GM12878 (cell line): ENCODE measurements around the gene HSP90AB1. TPM values are rescaled to one million over a fixed set of nuclear protein-coding genes. Genes with fewer than 3 reads are reported as not detected.
A peak's percentile ranks its signal among the peaks of the same experiment; 100 is the strongest.

Experiments
- ATAC-seq: fragments of 200-7000 bp; cut with Tn5 transposase; 3 replicates; pipeline ENCODE4 v1.9.1; 2020; ENCODE audit warnings: mild to moderate bottlenecking, moderate library complexity
- BruUV-seq: library from RNA; stranded (reverse); fragments of 400-500 nt; replicated peaks from 2 replicates; lab custom pipeline; 2021; lab: Mats Ljungman, UMichigan
- CTCF ChIA-PET: fragments of 300-600 bp; sonication (Branson Sonifier 250); formaldehyde crosslinking; extraction: SDS; loops from one replicate; lab custom pipeline; 2021; ENCODE audit warnings: inconsistent platforms; lab: Yijun Ruan, JAX
- POLR2A ChIA-PET: fragments of 350-600 bp; formaldehyde crosslinking; extraction: SDS; loops from one replicate; lab custom pipeline; 2021; ENCODE audit warnings: inconsistent platforms; lab: Charles Lee
- RAD21 ChIA-PET: fragments of 300-600 bp; sonication (Branson Sonifier 250); formaldehyde crosslinking; loops from one replicate; lab custom pipeline; 2023; ENCODE audit warnings: antibody characterized with exemption; ENCODE audit not compliant: unreplicated experiment; lab: Charles Lee
- SMC1A ChIA-PET: fragments of 300-600 bp; sonication (Branson Sonifier 250); formaldehyde crosslinking; loops from one replicate; lab custom pipeline; 2023; ENCODE audit not compliant: unreplicated experiment, uncharacterized antibody; lab: Charles Lee
- DNase-seq: peaks from one replicate; pipeline ENCODE4 v3.0.0-alpha.2; 2011; ENCODE audit warnings: low read depth, low spot score
- FAIRE-seq: peaks from 3 replicates; lab custom pipeline; 2011; peaks lifted over from hg19 to GRCh38; lab: Jason Lieb, UNC
- H2AFZ ChIP-seq: 2 replicates; pipeline ENCODE4 v1.6.0; 2011; ENCODE audit warnings: low read depth, low read length, control low read depth; ENCODE audit not compliant: control insufficient read depth
- H3K27ac ChIP-seq: 2 replicates; pipeline ENCODE4 v1.5.1; 2011; ENCODE audit warnings: control low read depth; ENCODE audit not compliant: control insufficient read depth, insufficient read depth
- H3K27me3 ChIP-seq, 2 experiments: replicated peaks in 1 of 2; 2 replicates each; pipeline versions ENCODE4 v1.6.0 to v1.6.1; 2011; ENCODE audit warnings: low read length in 1 of 2; ENCODE audit not compliant: control insufficient read depth in 2 of 2, insufficient read depth in 2 of 2
- H3K36me3 ChIP-seq, 2 experiments: 2 replicates each; pipeline ENCODE4 v1.5.1; 2011; ENCODE audit warnings: low read length in 1 of 2; ENCODE audit not compliant: control insufficient read depth in 2 of 2, insufficient read depth in 2 of 2
- H3K4me1 ChIP-seq: 2 replicates; pipeline ENCODE4 v1.6.1; 2011; ENCODE audit warnings: mild to moderate bottlenecking, low read length, moderate library complexity, mixed read lengths; ENCODE audit not compliant: control insufficient read depth, insufficient read depth
- H3K4me2 ChIP-seq: 2 replicates; pipeline ENCODE4 v1.6.0; 2011; ENCODE audit warnings: control low read depth; ENCODE audit not compliant: control insufficient read depth, insufficient read depth
- H3K4me3 ChIP-seq: fragments of 200-600 bp; sonication (generic); 2 replicates; pipeline ENCODE4 v1.5.1; 2016
- H3K79me2 ChIP-seq: 2 replicates; pipeline ENCODE4 v1.6.0; 2011; ENCODE audit warnings: low read length; ENCODE audit not compliant: control insufficient read depth, insufficient read depth
- H3K9ac ChIP-seq: 2 replicates; pipeline ENCODE4 v1.8.0; 2011; ENCODE audit warnings: low read length, control low read depth, mixed read lengths; ENCODE audit not compliant: control insufficient read depth, insufficient read depth
- H3K9me3 ChIP-seq: replicated peaks from 3 replicates; pipeline ENCODE4 v1.5.1; 2011; ENCODE audit warnings: mild to moderate bottlenecking, low read length; ENCODE audit not compliant: control insufficient read depth, insufficient read depth
- H4K20me1 ChIP-seq: 2 replicates; pipeline ENCODE4 v1.6.0; 2011; ENCODE audit not compliant: control insufficient read depth, insufficient read depth
- ASH2L ChIP-seq: fragments of 300-600, 200-600 bp; sonication (generic); IDR thresholded peaks from 2 replicates; pipeline ENCODE4 v1.6.1; 2017; ENCODE audit warnings: low read depth, mild to moderate bottlenecking, borderline replicate concordance
- CHD4 ChIP-seq: fragments of 200-600 bp; sonication (generic); IDR thresholded peaks from 2 replicates; pipeline ENCODE4 v1.6.1; 2016; ENCODE audit warnings: mild to moderate bottlenecking
- GATAD2B ChIP-seq: fragments of 450-650 bp; conservative IDR thresholded peaks from 2 replicates; pipeline ENCODE4 v1.6.1; 2017; ENCODE audit warnings: low read depth, mild to moderate bottlenecking, moderate library complexity
- HDGF ChIP-seq: fragments of 450-650 bp; IDR thresholded peaks from 2 replicates; pipeline ENCODE4 v1.6.1; 2016; ENCODE audit warnings: antibody characterized with exemption
- JUNB ChIP-seq: IDR thresholded peaks from 2 replicates; pipeline ENCODE4 v1.6.1; 2016; ENCODE audit warnings: antibody characterized with exemption, mild to moderate bottlenecking
- JUND ChIP-seq: IDR thresholded peaks from 2 replicates; pipeline ENCODE4 v1.6.1; 2012; ENCODE audit warnings: low read depth, mild to moderate bottlenecking, low read length, improper control_type of control experiment, moderate library complexity
- MTA2 ChIP-seq: fragments of 450-650 bp; IDR thresholded peaks from 2 replicates; pipeline ENCODE4 v1.6.1; 2016; ENCODE audit warnings: low read depth, mild to moderate bottlenecking, moderate library complexity
- NFYB ChIP-seq: IDR thresholded peaks from 2 replicates; pipeline ENCODE4 v1.6.1; 2011; ENCODE audit warnings: low read depth, mild to moderate bottlenecking, low read length, improper control_type of control experiment, moderate library complexity; ENCODE audit not compliant: insufficient read depth
- PAX8 ChIP-seq: fragments of 450-650 bp; IDR thresholded peaks from 2 replicates; pipeline ENCODE4 v1.6.1; 2017; ENCODE audit warnings: mild to moderate bottlenecking, moderate library complexity
- POLR2A ChIP-seq: IDR thresholded peaks from 2 replicates; pipeline ENCODE4 v1.6.1; 2011; ENCODE audit warnings: low read depth, mild to moderate bottlenecking, low read length
- RB1 ChIP-seq: fragments of 450-650 bp; formaldehyde crosslinking; IDR thresholded peaks from 2 replicates; pipeline ENCODE4 v1.6.1; 2017; ENCODE audit warnings: mild to moderate bottlenecking, borderline replicate concordance
- RCOR1 ChIP-seq: conservative IDR thresholded peaks from 2 replicates; pipeline ENCODE4 v1.6.1; 2012; ENCODE audit warnings: low read depth, low read length, improper control_type of control experiment
- RFX5 ChIP-seq: IDR thresholded peaks from 2 replicates; pipeline ENCODE4 v1.6.1; 2011; ENCODE audit warnings: low read depth, low read length, improper control_type of control experiment
- SREBF1 ChIP-seq: IDR thresholded peaks from 2 replicates; pipeline ENCODE4 v1.6.1; 2012; ENCODE audit warnings: mild to moderate bottlenecking, low read length
- SRF ChIP-seq, 2 experiments: IDR thresholded peaks; 2 replicates each; pipeline ENCODE4 v1.6.1; 2011; ENCODE audit warnings: low read depth in 2 of 2, low read length in 2 of 2, mild to moderate bottlenecking in 1 of 2, moderate library complexity in 1 of 2
- SUZ12 ChIP-seq: fragments of 200-600 bp; sonication (generic); IDR thresholded peaks from one replicate; pipeline ENCODE4 v1.6.1; 2018; ENCODE audit warnings: antibody characterized with exemption, mild to moderate bottlenecking; ENCODE audit not compliant: unreplicated experiment
- YY1 ChIP-seq: IDR thresholded peaks from 2 replicates; pipeline ENCODE4 v1.6.1; 2011; ENCODE audit warnings: low read depth, mild to moderate bottlenecking, low read length
- ZNF207 ChIP-seq: fragments of 450-650 bp; IDR thresholded peaks from 2 replicates; pipeline ENCODE4 v1.6.1; 2014; ENCODE audit warnings: antibody characterized with exemption, mild to moderate bottlenecking, borderline replicate concordance
- ZNF274 ChIP-seq: IDR thresholded peaks from one replicate; pipeline ENCODE4 v1.8.0; 2011; ENCODE audit not compliant: insufficient read length, insufficient read depth
- ZNF622 ChIP-seq: fragments of 450-650 bp; IDR thresholded peaks from 2 replicates; pipeline ENCODE4 v1.6.1; 2017; ENCODE audit warnings: mild to moderate bottlenecking, inconsistent platforms
- WGBS: methylation state at CpG from one replicate; pipeline ENCODE4 v1.1.6; 2016; ENCODE audit warnings: low lambda C conversion rate; ENCODE audit not compliant: insufficient replicate concordance, insufficient coverage; ENCODE audit errors: missing lambda C conversion rate; 5-methylcytosine and 5-hydroxymethylcytosine counted together
- in situ Hi-C: fragments of 300-500 bp; cut with MboI; formaldehyde crosslinking; loops from 9 replicates; pipeline ENCODE4 v1.14.3; 2018; ENCODE audit warnings: mixed read lengths
- intact Hi-C: fragments of 100-400 bp; cut with micrococcal nuclease; formaldehyde crosslinking; loops from one replicate; pipeline ENCODE4 v1.14.2; 2022; ENCODE audit not compliant: unreplicated experiment
- polyA plus RNA-seq, 11 experiments: library from polyadenylated mRNA; depleted of rRNA in 4 of 11; unstranded in 6 of 11; stranded (reverse) in 5 of 11; fragments of >200 nt; fragmentation: Nextera tagmentation in 4 of 11; fragmentation: Illumina TruSeq in 1 of 11; extraction: Ambion mirVana in 4 of 11; extraction: Trizol in 1 of 11; gene quantifications; 1 replicate in 1 of 11; 2 replicates in 10 of 11; pipeline versions ENCODE4 v1.2.1 to v1.2.3, GENCODE V29; 2011 to 2016; ENCODE audit warnings: inconsistent platforms in 2 of 11, missing spikeins in 2 of 11, low read depth in 1 of 11
- total RNA-seq, 4 experiments: library from RNA; depleted of rRNA in 3 of 4; stranded (reverse); fragments of >200 nt in 3 of 4; fragmentation: Illumina TruSeq in 1 of 4; extraction: Trizol in 1 of 4; gene quantifications; 2 replicates each; pipeline versions ENCODE4 v1.2.1 to v1.2.3, GENCODE V29; 2013 to 2021
- TF ChIP-seq, protein P1 (sequence below): fragments of 450-650 bp; IDR thresholded peaks from 2 replicates; pipeline ENCODE4 v1.6.1; 2016; ENCODE audit warnings: mild to moderate bottlenecking
- TF ChIP-seq, protein P2 (sequence below): IDR thresholded peaks from 2 replicates; pipeline ENCODE4 v1.6.1; 2011; ENCODE audit warnings: mild to moderate bottlenecking, low read depth, low read length, moderate library complexity; ENCODE audit not compliant: insufficient replicate concordance

HSP90AB1 gene
- total and polyA plus RNA-seq, 10 of the 15 experiments (the other 5 are each of a cell fraction or from before 2014, with no cell fraction given), result 988 to 1,682 (median 1,146) TPM

DNA sequence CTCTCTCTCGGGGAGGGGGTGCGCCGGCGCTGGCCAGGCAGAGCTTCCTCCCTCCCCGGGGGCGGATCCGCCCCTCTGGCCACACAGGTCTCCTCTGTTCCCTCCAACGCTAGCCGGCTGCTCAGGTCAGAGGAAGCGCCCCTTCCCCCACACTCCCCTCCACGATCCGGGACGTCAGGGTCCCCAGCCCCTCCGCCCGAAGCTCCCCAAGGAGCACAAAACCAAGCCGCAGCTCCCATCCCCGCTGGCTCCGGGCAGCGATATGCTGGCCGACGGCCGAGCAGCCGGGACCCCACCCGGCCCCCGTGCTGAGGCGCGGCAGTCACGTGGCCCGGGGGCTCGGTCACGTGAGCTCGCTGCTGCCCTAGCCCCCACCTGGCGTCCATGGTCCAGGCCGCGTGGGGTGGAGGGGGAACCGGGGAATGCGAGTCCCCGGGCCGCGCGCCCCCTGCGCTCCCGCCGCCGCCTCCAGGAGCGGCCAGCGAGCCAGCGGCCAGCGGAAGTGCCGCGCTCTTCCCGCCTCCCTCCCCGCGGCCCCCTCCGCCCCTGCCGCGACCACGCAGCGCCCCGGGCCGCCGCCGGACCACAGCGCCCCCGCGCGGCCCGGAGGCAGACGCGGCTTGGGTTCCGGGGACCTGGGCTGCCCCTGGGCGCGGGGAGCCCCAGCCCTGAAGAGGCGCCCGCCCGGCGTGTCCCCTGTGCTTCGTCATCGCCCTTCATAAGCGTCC lies 10.3 kb downstream of the HSP90AB1 start, which contains the start of gene SLC35B2:
Gene SLC35B2, minus strand, starts transcription at position 504 of the 728 bp plus-strand sequence. Its CDS starts 118 bp downstream, at position 386.
- CTCF ChIA-PET, result interaction anchor here (1.0 to 5.0 kb wide), 14 partner anchors 10 to 161 kb away, joined by 3 to 45 read pairs (median 6); partner anchors contain the start of gene HSP90AB1
- POLR2A ChIA-PET, result interaction anchor here (1.0 to 10.7 kb wide), 5 partner anchors 6 to 38 kb away, joined by 3 to 131 read pairs (median 8); partner anchors contain the start of gene HSP90AB1
- H3K9ac ChIP-seq, result peak within 1 kb of the TSS; percentile 90
- SMC1A ChIA-PET, result interaction anchor here (0.7 to 3.1 kb wide), 9 partner anchors 10 to 161 kb away, joined by 3 to 25 read pairs (median 3); partner anchors contain the start of gene HSP90AB1
- no TSS peak for BruUV-seq
- DNase-seq, result no peak
- H3K36me3 ChIP-seq, result peaks cover 32 to 41% of the 10 kb centered on the region in 2 experiments
- peak within 1 kb of the TSS; percentile 99 for H3K27ac ChIP-seq
- in situ Hi-C loops, result no loop called here
- peak within 1 kb of the TSS; percentile 70 for H2AFZ ChIP-seq
- H3K79me2 ChIP-seq, result peaks cover 85% of the 10 kb centered on the region
- no peak for FAIRE-seq
- RAD21 ChIA-PET, result interaction anchor here (0.8 to 4.8 kb wide), 8 partner anchors 8 to 176 kb away, joined by 3 to 28 read pairs (median 4); partner anchors contain the start of genes HSP90AB1, NFKBIE and SLC29A1
- 1% methylated on average over 48 of the region's 80 CpGs for WGBS
- H3K4me2 ChIP-seq, result peak within 1 kb of the TSS; percentile 98
- intact Hi-C loops, result no loop called here
- peak; percentile 54 for ATAC-seq
- peaks cover 61% of the 10 kb centered on the region for H3K4me1 ChIP-seq
- no peaks in the 10 kb centered on the region for H3K27me3 ChIP-seq
- H3K9me3 ChIP-seq, result no peaks in the 10 kb centered on the region
- H4K20me1 ChIP-seq, result peaks cover 4% of the 10 kb centered on the region; the same call in 1 of the 2 replicates
- peak within 1 kb of the TSS; percentile 77 for H3K4me3 ChIP-seq
- TF ChIP-seq ZNF622 (no peak), POLR2A (no peak), GATAD2B (peak; percentile 53; the same call in 1 of the 2 replicates), NFYB (no peak), SRF (IDR thresholded peaks at IDR 0.05; ENCODE audit: low read depth in 2 of 2, low read length in 2 of 2) (no peak), PAX8 (no peak), JUND (no peak), RFX5 (peak; percentile 14; the same call in 1 of the 2 replicates), SREBF1 (no peak), CHD4 (no peak), ZNF274 (no peak), RB1 (peak; percentile 51; the same call in 1 of the 2 replicates), ZNF207 (no peak), RCOR1 (no peak), YY1 (peak; percentile 66), MTA2 (no peak), JUNB (no peak), ASH2L (no peak), SUZ12 (no peak), HDGF (peak; percentile 49; the same call in 1 of the 2 replicates)
- TF ChIP-seq, protein P1, sequence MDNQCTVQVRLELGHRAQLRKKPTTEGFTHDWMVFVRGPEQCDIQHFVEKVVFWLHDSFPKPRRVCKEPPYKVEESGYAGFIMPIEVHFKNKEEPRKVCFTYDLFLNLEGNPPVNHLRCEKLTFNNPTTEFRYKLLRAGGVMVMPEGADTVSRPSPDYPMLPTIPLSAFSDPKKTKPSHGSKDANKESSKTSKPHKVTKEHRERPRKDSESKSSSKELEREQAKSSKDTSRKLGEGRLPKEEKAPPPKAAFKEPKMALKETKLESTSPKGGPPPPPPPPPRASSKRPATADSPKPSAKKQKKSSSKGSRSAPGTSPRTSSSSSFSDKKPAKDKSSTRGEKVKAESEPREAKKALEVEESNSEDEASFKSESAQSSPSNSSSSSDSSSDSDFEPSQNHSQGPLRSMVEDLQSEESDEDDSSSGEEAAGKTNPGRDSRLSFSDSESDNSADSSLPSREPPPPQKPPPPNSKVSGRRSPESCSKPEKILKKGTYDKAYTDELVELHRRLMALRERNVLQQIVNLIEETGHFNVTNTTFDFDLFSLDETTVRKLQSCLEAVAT, result peak; percentile 66; the same call in 1 of the 2 replicates
- TF ChIP-seq, protein P2, sequence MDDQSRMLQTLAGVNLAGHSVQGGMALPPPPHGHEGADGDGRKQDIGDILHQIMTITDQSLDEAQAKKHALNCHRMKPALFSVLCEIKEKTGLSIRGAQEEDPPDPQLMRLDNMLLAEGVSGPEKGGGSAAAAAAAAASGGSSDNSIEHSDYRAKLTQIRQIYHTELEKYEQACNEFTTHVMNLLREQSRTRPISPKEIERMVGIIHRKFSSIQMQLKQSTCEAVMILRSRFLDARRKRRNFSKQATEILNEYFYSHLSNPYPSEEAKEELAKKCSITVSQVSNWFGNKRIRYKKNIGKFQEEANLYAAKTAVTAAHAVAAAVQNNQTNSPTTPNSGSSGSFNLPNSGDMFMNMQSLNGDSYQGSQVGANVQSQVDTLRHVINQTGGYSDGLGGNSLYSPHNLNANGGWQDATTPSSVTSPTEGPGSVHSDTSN, result peak; percentile 33
